ENCODE data around the gene PARD3. TPM values are rescaled to one million over a fixed set of nuclear protein-coding genes. Genes with fewer than 3 reads are reported as not detected.

The PARD3 gene
- total RNA-seq, 2 donors from 2014 or later: 23.1 to 29.7 TPM

GRCh38 chr10:34205452-34205851 is 609.6 kb downstream of the PARD3 start:
- intact Hi-C loops (cut with DNase I): no loop called here
- DNase-seq: no peak
- ATAC-seq: no peak

- intact Hi-C loops (cut with DNase I): no loop called here
- no peak for DNase-seq
- no peak for ATAC-seq
Measured at GRCh38 chr10:34203966-34204630, 611.0 kb downstream of the PARD3 start.

GRCh38 chr10:34200355-34200901 is 614.7 kb downstream of the PARD3 start:
- intact Hi-C loops (cut with DNase I): no loop called here
- ATAC-seq: no peak
- DNase-seq: no peak

- DNase-seq (no peak), ATAC-seq (no peak)
- intact Hi-C loops (cut with DNase I): no loop called here
Measured at GRCh38 chr10:34198953-34199352, 616.1 kb downstream of the PARD3 start.

GRCh38 chr10:34196058-34196433 is 619.0 kb downstream of the PARD3 start:
- ATAC-seq: no peak
- intact Hi-C loops (cut with DNase I): no loop called here
- no peak for DNase-seq

GRCh38 chr10:34195364-34196057 is 619.6 kb downstream of the PARD3 start:
- ATAC-seq (no peak), DNase-seq (no peak)
- intact Hi-C loops (cut with DNase I): no loop called here

- DNase-seq: no peak
- ATAC-seq: no peak
Measured at GRCh38 chr10:34193931-34194626, 621.0 kb downstream of the PARD3 start.

GRCh38 chr10:34192646-34193045 is 622.5 kb downstream of the PARD3 start:
- DNase-seq (no peak), ATAC-seq (no peak)
- intact Hi-C loops (cut with DNase I): no loop called here

More at GRCh38 chr10:34193931-34194626, 621.0 kb downstream of the PARD3 start:
- intact Hi-C loops (cut with DNase I): no loop called here

- no peak for ATAC-seq
- DNase-seq: no peak
- intact Hi-C loops (cut with DNase I): no loop called here
Measured at GRCh38 chr10:34191406-34191805, 623.7 kb downstream of the PARD3 start.

- DNase-seq (no peak), ATAC-seq (no peak)
- intact Hi-C loops (cut with DNase I): no loop called here
Measured at GRCh38 chr10:34190580-34190979, 624.5 kb downstream of the PARD3 start.

- intact Hi-C loops (cut with DNase I): no loop called here
- ATAC-seq: no peak
- no peak for DNase-seq
Measured at GRCh38 chr10:34189830-34190229, 625.3 kb downstream of the PARD3 start.

GRCh38 chr10:34188221-34188620 is 626.9 kb downstream of the PARD3 start:
- no peak for ATAC-seq
- intact Hi-C loops (cut with DNase I): no loop called here
- no peak for DNase-seq

- DNase-seq: no peak
- intact Hi-C loops (cut with DNase I): no loop called here
- no peak for ATAC-seq
Measured at GRCh38 chr10:34187201-34187600, 627.9 kb downstream of the PARD3 start.

- DNase-seq (no peak), ATAC-seq (no peak)
- intact Hi-C loops (cut with DNase I): no loop called here
Measured at GRCh38 chr10:34186745-34187144, 628.4 kb downstream of the PARD3 start.

- ATAC-seq (no peak), DNase-seq (no peak)
- intact Hi-C loops (cut with DNase I): no loop called here
Measured at GRCh38 chr10:34185998-34186397, 629.1 kb downstream of the PARD3 start.

- ATAC-seq (no peak), DNase-seq (no peak)
- intact Hi-C loops (cut with DNase I): no loop called here
Measured at GRCh38 chr10:34184939-34185386, 630.1 kb downstream of the PARD3 start.

- ATAC-seq (no peak), DNase-seq (no peak)
Measured at GRCh38 chr10:34184397-34184796, 630.7 kb downstream of the PARD3 start.

GRCh38 chr10:34183016-34183796 is 631.9 kb downstream of the PARD3 start:
- ATAC-seq (no peak), DNase-seq (no peak)
- intact Hi-C loops (cut with DNase I): no loop called here

More at GRCh38 chr10:34184397-34184796, 630.7 kb downstream of the PARD3 start:
- intact Hi-C loops (cut with DNase I): no loop called here

GRCh38 chr10:34181553-34182300 is 633.4 kb downstream of the PARD3 start:
- intact Hi-C loops (cut with DNase I): no loop called here
- peak; percentile 67 to 71 for ATAC-seq
- DNase-seq: peak; percentile 31
